Measurements from ENCODE around the gene HOXA6. TPM values are rescaled to one million over a fixed set of nuclear protein-coding genes. Genes with fewer than 3 reads are reported as not detected.
A peak's percentile ranks its signal among the peaks of the same experiment; 100 is the strongest.

HOXA6 gene
- total RNA-seq, 1 experiment from 2014 or later: not detected

GRCh38 chr7:27100694-27101170, 46.8 kb downstream of the HOXA6 start:
- Mint-ChIP-seq H3K9me3 (peaks cover 8 to 22% of the 10 kb centered on the region in 2 experiments), H3K4me3 (no peak overlapping the region; a peak in 1 of 5 replicates), H3K4me1 (peaks cover 23 to 51% of the 10 kb centered on the region in 2 experiments), H3K27me3 (ENCODE audit: low read depth) (peaks cover 100% of the 10 kb centered on the region), H3K27ac (no peak overlapping the region; a peak in 1 of 7 replicates), H3K36me3 (ENCODE audit: insufficient read depth in 1 of 3, low read depth in 3 of 3) (no peaks in the 10 kb centered on the region)
- H4K5ac ChIP-seq (ENCODE audit: insufficient read length, low read depth, low read length): no peak overlapping the region
- H4K20me1 ChIP-seq (ENCODE audit: control insufficient read depth, insufficient read depth, insufficient read length): peaks cover 2% of the 10 kb centered on the region
- H3K4me2 ChIP-seq (ENCODE audit: insufficient read depth, insufficient read length, low read length): peak overlapping the region; percentile 6
- no peaks in the 10 kb centered on the region for H3K79me2 ChIP-seq (ENCODE audit: insufficient read depth, low read length)
- no CpG with 5 or more reads among the region's 8 CpGs for WGBS (ENCODE audit: extremely low coverage, insufficient read length, low lambda C conversion rate)
- no peak overlapping the region for H3K23ac ChIP-seq (ENCODE audit: insufficient read length, low read depth, low read length)
- no peaks in the 10 kb centered on the region for H3K4me1 ChIP-seq (ENCODE audit: insufficient read depth, low read length)
- no peak overlapping the region for H3K9ac ChIP-seq (ENCODE audit: extremely low read depth, insufficient read length, low read length)
- H3K9me3 ChIP-seq (ENCODE audit: control insufficient read depth, low read depth, low read length): no peaks in the 10 kb centered on the region
- no peak overlapping the region for H2AFZ ChIP-seq (ENCODE audit: low read length)
- H4K8ac ChIP-seq (replicated peaks; ENCODE audit: insufficient read length, low read depth, low read length): no peak overlapping the region
- no peak overlapping the region for H3K14ac ChIP-seq (ENCODE audit: insufficient read depth, low read length)
- no peak overlapping the region for H2BK20ac ChIP-seq (ENCODE audit: low read depth, low read length, poor library complexity, severe bottlenecking)
- H3K18ac ChIP-seq (ENCODE audit: insufficient read length, low read depth, low read length): no peak overlapping the region
- H2BK5ac ChIP-seq (ENCODE audit: insufficient read length, low read length): no peak overlapping the region
- no peak overlapping the region for H4K91ac ChIP-seq (ENCODE audit: insufficient read length, low read depth, low read length)
- H2BK15ac ChIP-seq (ENCODE audit: low read depth, low read length): no peak overlapping the region
- no peak overlapping the region for H3K56ac ChIP-seq (ENCODE audit: insufficient read length, low read depth, low read length)
- H2BK12ac ChIP-seq (ENCODE audit: insufficient read length, low read depth, low read length): no peak overlapping the region
- no peak overlapping the region for H2BK120ac ChIP-seq (ENCODE audit: low read depth, low read length, poor library complexity, severe bottlenecking)
- no peak for DNase-seq
- H3K23me2 ChIP-seq (ENCODE audit: insufficient read length, low read depth, low read length, poor library complexity, severe bottlenecking): peaks cover 5% of the 10 kb centered on the region
- no peak overlapping the region for H3K27ac ChIP-seq (ENCODE audit: insufficient read length, low read depth, low read length)
- H3K27me3 ChIP-seq (ENCODE audit: insufficient read depth, low read length): peaks cover 96% of the 10 kb centered on the region
- no peak overlapping the region for H3T11ph ChIP-seq (ENCODE audit: low read length)
- TF ChIP-seq, protein P1, sequence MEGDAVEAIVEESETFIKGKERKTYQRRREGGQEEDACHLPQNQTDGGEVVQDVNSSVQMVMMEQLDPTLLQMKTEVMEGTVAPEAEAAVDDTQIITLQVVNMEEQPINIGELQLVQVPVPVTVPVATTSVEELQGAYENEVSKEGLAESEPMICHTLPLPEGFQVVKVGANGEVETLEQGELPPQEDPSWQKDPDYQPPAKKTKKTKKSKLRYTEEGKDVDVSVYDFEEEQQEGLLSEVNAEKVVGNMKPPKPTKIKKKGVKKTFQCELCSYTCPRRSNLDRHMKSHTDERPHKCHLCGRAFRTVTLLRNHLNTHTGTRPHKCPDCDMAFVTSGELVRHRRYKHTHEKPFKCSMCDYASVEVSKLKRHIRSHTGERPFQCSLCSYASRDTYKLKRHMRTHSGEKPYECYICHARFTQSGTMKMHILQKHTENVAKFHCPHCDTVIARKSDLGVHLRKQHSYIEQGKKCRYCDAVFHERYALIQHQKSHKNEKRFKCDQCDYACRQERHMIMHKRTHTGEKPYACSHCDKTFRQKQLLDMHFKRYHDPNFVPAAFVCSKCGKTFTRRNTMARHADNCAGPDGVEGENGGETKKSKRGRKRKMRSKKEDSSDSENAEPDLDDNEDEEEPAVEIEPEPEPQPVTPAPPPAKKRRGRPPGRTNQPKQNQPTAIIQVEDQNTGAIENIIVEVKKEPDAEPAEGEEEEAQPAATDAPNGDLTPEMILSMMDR (conservative IDR thresholded peaks at IDR 0.05): no peak
- H2AK5ac ChIP-seq (ENCODE audit: insufficient read length, low read length): no peak overlapping the region
- H3K4ac ChIP-seq (ENCODE audit: low read depth, low read length): no peak overlapping the region
- no peaks in the 10 kb centered on the region for H3K79me1 ChIP-seq (ENCODE audit: insufficient read depth, low read depth, low read length, poor library complexity, severe bottlenecking)

Data from H9 (cell line).